HepG2 (cell line): ENCODE results near the gene TOM1L2. TPM values are rescaled to one million over a fixed set of nuclear protein-coding genes. Genes with fewer than 3 reads are reported as not detected.
A peak's percentile ranks its signal among the peaks of the same experiment; 100 is the strongest.

ENCODE experiments used
- ATAC-seq: fragments of 200-7000 bp; cut with Tn5 transposase; 3 replicates; pipeline ENCODE4 v1.9.1; 2020; ENCODE audit warnings: mild to moderate bottlenecking, moderate library complexity
- BruUV-seq: library from RNA; stranded (reverse); fragments of 400-500 nt; replicated peaks from 2 replicates; lab custom pipeline; 2021; lab: Mats Ljungman, UMichigan
- CTCF ChIA-PET: fragments of 300-600 bp; formaldehyde crosslinking; extraction: SDS; loops from one replicate; lab custom pipeline; 2021; ENCODE audit warnings: low total read pairs, inconsistent platforms, low intra/inter-chr PET ratio; lab: Yijun Ruan, JAX
- POLR2A ChIA-PET: fragments of 350-600 bp; sonication (Branson Sonifier 250); formaldehyde crosslinking; loops from one replicate; lab custom pipeline; 2020; ENCODE audit warnings: antibody characterized with exemption, inconsistent platforms; lab: Yijun Ruan, JAX
- DNase-seq: peaks from one replicate; pipeline ENCODE4 v3.0.0-alpha.2; 2015; ENCODE audit warnings: low spot score
- FAIRE-seq: peaks from 3 replicates; lab custom pipeline; 2011; peaks lifted over from hg19 to GRCh38; lab: Jason Lieb, UNC
- H2AFZ ChIP-seq: one replicate; pipeline ENCODE4 v1.6.1; 2011; ENCODE audit warnings: low read length, inconsistent platforms
- H3K27ac ChIP-seq: fragments of 300-600 bp; 3 replicates; pipeline ENCODE4 v1.8.0; 2011; ENCODE audit warnings: mixed run types, mild to moderate bottlenecking, mixed read lengths, low read length, inconsistent platforms; ENCODE audit not compliant: insufficient read depth; ENCODE audit errors: extremely low read length
- H3K27me3 ChIP-seq, 2 experiments: fragments of 200-600 bp in 1 of 2; 2 replicates in 1 of 2; 3 replicates in 1 of 2; pipeline versions ENCODE4 v1.6.0 to v1.8.0; 2011; ENCODE audit warnings: low read length in 2 of 2, mild to moderate bottlenecking in 2 of 2, moderate library complexity in 2 of 2, inconsistent platforms in 1 of 2; ENCODE audit not compliant: insufficient read depth in 2 of 2, control insufficient read depth in 1 of 2
- H3K36me3 ChIP-seq, 2 experiments: fragments of 200-600 bp in 1 of 2; replicated peaks in 1 of 2; 2 replicates in 1 of 2; 3 replicates in 1 of 2; pipeline versions ENCODE4 v1.5.1 to v1.8.0; 2011; ENCODE audit warnings: low read length in 2 of 2, inconsistent platforms in 1 of 2; ENCODE audit not compliant: insufficient read depth in 2 of 2, control insufficient read depth in 1 of 2
- H3K4me1 ChIP-seq: 2 replicates; pipeline ENCODE4 v1.5.1; 2012; ENCODE audit warnings: low read length, inconsistent platforms; ENCODE audit not compliant: insufficient read depth
- H3K4me2 ChIP-seq: 2 replicates; pipeline ENCODE4 v1.6.0; 2011; ENCODE audit warnings: low read depth, low read length, inconsistent platforms
- H3K4me3 ChIP-seq, 3 experiments: fragments of 200-600 bp in 1 of 3; sonication (generic), shearing (Covaris generic) in 1 of 3; replicated peaks in 1 of 3; 2 replicates each; pipeline ENCODE4 v1.5.1; 2011 to 2016; ENCODE audit warnings: low read length in 3 of 3, inconsistent platforms in 2 of 3, low read depth in 2 of 3, mild to moderate bottlenecking in 2 of 3, control low read depth in 1 of 3, mixed read lengths in 1 of 3; ENCODE audit not compliant: insufficient read depth in 1 of 3
- H3K79me2 ChIP-seq: one replicate; pipeline ENCODE4 v1.6.1; 2011; ENCODE audit warnings: low read length, inconsistent platforms; ENCODE audit not compliant: insufficient read depth
- H3K9ac ChIP-seq: 2 replicates; pipeline ENCODE4 v1.6.0; 2011; ENCODE audit warnings: mild to moderate bottlenecking, low read depth, low read length, inconsistent platforms; ENCODE audit not compliant: insufficient read depth
- H3K9me3 ChIP-seq: 2 replicates; pipeline ENCODE4 v1.5.1; 2012; ENCODE audit warnings: mild to moderate bottlenecking, low read length
- H4K20me1 ChIP-seq: 2 replicates; pipeline ENCODE4 v1.6.0; 2011; ENCODE audit warnings: inconsistent platforms, mild to moderate bottlenecking, low read length, moderate library complexity; ENCODE audit not compliant: insufficient read depth
- BORCS8-MEF2B ChIP-seq: sonication (generic); formaldehyde crosslinking; IDR thresholded peaks from 2 replicates; pipeline ENCODE4 v1.8.0; 2022; ENCODE audit warnings: mild to moderate bottlenecking, missing genetic modification reagents
- FOXP1 ChIP-seq, 2 experiments: fragments of 450-650 bp in 1 of 2; IDR thresholded peaks; 2 replicates each; pipeline ENCODE4 v1.6.1; 2017 to 2018; ENCODE audit warnings: antibody characterized with exemption in 1 of 2
- HNF1B ChIP-seq: sonication (generic); formaldehyde crosslinking; IDR thresholded peaks from 2 replicates; pipeline ENCODE4 v1.5.1; 2020; ENCODE audit warnings: mild to moderate bottlenecking, moderate library complexity, missing genetic modification reagents
- HNRNPK ChIP-seq: fragments of 200-400 bp; formaldehyde crosslinking; IDR thresholded peaks from 2 replicates; pipeline ENCODE4 v1.6.1; 2018; ENCODE audit warnings: low read length, low read depth, moderate library complexity, mild to moderate bottlenecking; ENCODE audit not compliant: poor library complexity, severe bottlenecking
- HNRNPL ChIP-seq: fragments of 200-400 bp; formaldehyde crosslinking; IDR thresholded peaks from 2 replicates; pipeline ENCODE4 v1.6.1; 2017; ENCODE audit warnings: mild to moderate bottlenecking, low read depth, low read length
- MTA1 ChIP-seq: sonication (generic); formaldehyde crosslinking; IDR thresholded peaks from 2 replicates; pipeline ENCODE4 v1.4.0; 2020; ENCODE audit warnings: missing genetic modification reagents, mild to moderate bottlenecking, borderline replicate concordance
- RXRA ChIP-seq: sonication (generic); formaldehyde crosslinking; IDR thresholded peaks from 2 replicates; pipeline ENCODE4 v1.5.1; 2020; ENCODE audit warnings: missing genetic modification reagents
- YEATS4 ChIP-seq: sonication (generic); formaldehyde crosslinking; IDR thresholded peaks from 2 replicates; pipeline ENCODE4 v1.4.0; 2020; ENCODE audit warnings: missing genetic modification reagents, borderline replicate concordance
- ZNF264 ChIP-seq: sonication (generic); formaldehyde crosslinking; IDR thresholded peaks from 2 replicates; pipeline ENCODE4 v1.4.0; 2020; ENCODE audit warnings: missing genetic modification reagents
- ZNF292 ChIP-seq: sonication (generic); formaldehyde crosslinking; IDR thresholded peaks from 2 replicates; pipeline ENCODE4 v1.8.1; 2022; ENCODE audit warnings: mild to moderate bottlenecking, low read depth, missing genetic modification reagents, borderline replicate concordance
- WGBS: methylation state at CpG from one replicate; pipeline ENCODE4 v1.1.6; 2017; ENCODE audit warnings: low lambda C conversion rate; 5-methylcytosine and 5-hydroxymethylcytosine counted together
- in situ Hi-C: cut with HindIII; loops from 2 replicates; pipeline ENCODE4 v1.10.0; 2017; ENCODE audit warnings: low pct_unique_long_range_greater_than_20kb; ENCODE audit not compliant: extremely low pct_ligation_motif_present
- intact Hi-C: fragments of 100-400 bp; cut with micrococcal nuclease; formaldehyde crosslinking; loops from one replicate; pipeline ENCODE4 v1.10.0; 2022; ENCODE audit not compliant: unreplicated experiment
- polyA plus RNA-seq, 8 experiments: library from polyadenylated mRNA; depleted of rRNA in 3 of 8; stranded (reverse) in 7 of 8; unstranded in 1 of 8; fragments of >200 nt; fragmentation: Illumina TruSeq in 4 of 8; extraction: Trizol in 4 of 8; gene quantifications; 2 replicates each; pipeline versions ENCODE4 v1.2.1 to v1.2.3, GENCODE V29; 2011 to 2016; ENCODE audit warnings: low read depth in 4 of 8, missing spikeins in 1 of 8, mixed read lengths in 1 of 8; ENCODE audit not compliant: insufficient read depth in 1 of 8
- total RNA-seq, 5 experiments: library from RNA; depleted of rRNA; stranded (reverse); fragments of >200 nt; fragmentation: Illumina TruSeq; extraction: Trizol; gene quantifications; 2 replicates each; pipeline ENCODE4 v1.2.3, GENCODE V29; 2016; ENCODE audit warnings: low read depth in 1 of 5
- TF ChIP-seq, protein P1 (sequence below): sonication (generic); formaldehyde crosslinking; IDR thresholded peaks from 2 replicates; pipeline ENCODE4 v1.5.0; 2020; ENCODE audit warnings: mild to moderate bottlenecking, missing genetic modification reagents
- TF ChIP-seq, protein P2 (sequence below): sonication (generic); formaldehyde crosslinking; IDR thresholded peaks from 2 replicates; pipeline ENCODE4 v1.5.0; 2020; ENCODE audit warnings: missing genetic modification reagents

Gene TOM1L2
- total and polyA plus RNA-seq, 2 of the 13 experiments (the other 11 are each of a cell fraction or from before 2014, with no cell fraction given), result 4.7 to 7.4 TPM

GRCh38 chr17:17807440-17807839, 164.8 kb downstream of the TOM1L2 start:
- Histone ChIP-seq H4K20me1 (0 out of 2 replicates have a peak, but pooled peaks cover 4% of the 10 kb centered on the region), H3K4me2 (no peak overlapping the region), H2AFZ (no peak overlapping the region), H3K27me3 (no peaks in the 10 kb centered on the region), H3K9me3 (no peaks in the 10 kb centered on the region), H3K4me1 (peaks cover 39% of the 10 kb centered on the region), H3K9ac (no peak overlapping the region), H3K4me3 (no peak overlapping the region), H3K79me2 (no peaks in the 10 kb centered on the region), H3K27ac (peak overlapping the region; percentile 26), H3K36me3 (peaks cover 7 to 11% of the 10 kb centered on the region in 2 experiments)
- ChIA-PET POLR2A (interaction anchor here (1.0 kb wide), 1 partner anchor 29 kb away, joined by 3 read pairs; no protein-coding TSS in a partner anchor), CTCF (no interaction called here)
- ATAC-seq (no peak), FAIRE-seq (no peak), DNase-seq (no peak)
- no CpG with 5 or more reads among the region's 5 CpGs for WGBS
- intact Hi-C loops, result no loop called here
- in situ Hi-C loops, result no loop called here
- BruUV-seq, result no TSS peak
- peak; percentile 81 for TF ChIP-seq HNRNPL
- no peak for TF ChIP-seq HNRNPK

- Histone ChIP-seq H3K4me2 (no peak overlapping the region; the same call in 1 of the 2 replicates), H3K9ac (no peak overlapping the region), H3K79me2 (no peaks in the 10 kb centered on the region), H3K4me1 (peaks cover 32% of the 10 kb centered on the region), H4K20me1 (no peaks in the 10 kb centered on the region), H3K27me3 (no peaks in the 10 kb centered on the region), H3K27ac (peak overlapping the region; percentile 47), H2AFZ (no peak overlapping the region), H3K4me3 (no peak overlapping the region), H3K9me3 (no peaks in the 10 kb centered on the region), H3K36me3 (peaks cover 11% of the 10 kb centered on the region in 2 experiments)
- WGBS, result 79% methylated on average over 14 of the region's 17 CpGs
- CTCF ChIA-PET, result no interaction called here
- in situ Hi-C loops, result no loop called here
- FAIRE-seq (peak; percentile 46), DNase-seq (no peak), ATAC-seq (peak; percentile 74)
- intact Hi-C loops, result no loop called here
- POLR2A ChIA-PET, result interaction anchor here (1.0 kb wide), 1 partner anchor 29 kb away, joined by 3 read pairs; no protein-coding TSS in a partner anchor
- TSS peak; percentile 26 for BruUV-seq
- TF ChIP-seq MTA1 (peak; percentile 71; the same call in 1 of the 2 replicates), RXRA (CRISPR knock-in tag) (peak; percentile 93), HNF1B (CRISPR knock-in tag) (peak; percentile 65; the same call in 1 of the 2 replicates), FOXP1 (IDR thresholded peaks at IDR 0.05) (no peak), FOXP1 (CRISPR knock-in tag; IDR thresholded peaks at IDR 0.05) (no peak), YEATS4 (CRISPR knock-in tag) (0 out of 2 replicates have a peak, but pooled peaks have one; percentile 49), ZNF292 (CRISPR knock-in tag) (peak; percentile 84; the same call in 1 of the 2 replicates), BORCS8-MEF2B (CRISPR knock-in tag) (0 out of 2 replicates have a peak, but pooled peaks have one; percentile 25), ZNF264 (CRISPR knock-in tag) (peak; percentile 45; the same call in 1 of the 2 replicates)
- TF ChIP-seq, protein P1, sequence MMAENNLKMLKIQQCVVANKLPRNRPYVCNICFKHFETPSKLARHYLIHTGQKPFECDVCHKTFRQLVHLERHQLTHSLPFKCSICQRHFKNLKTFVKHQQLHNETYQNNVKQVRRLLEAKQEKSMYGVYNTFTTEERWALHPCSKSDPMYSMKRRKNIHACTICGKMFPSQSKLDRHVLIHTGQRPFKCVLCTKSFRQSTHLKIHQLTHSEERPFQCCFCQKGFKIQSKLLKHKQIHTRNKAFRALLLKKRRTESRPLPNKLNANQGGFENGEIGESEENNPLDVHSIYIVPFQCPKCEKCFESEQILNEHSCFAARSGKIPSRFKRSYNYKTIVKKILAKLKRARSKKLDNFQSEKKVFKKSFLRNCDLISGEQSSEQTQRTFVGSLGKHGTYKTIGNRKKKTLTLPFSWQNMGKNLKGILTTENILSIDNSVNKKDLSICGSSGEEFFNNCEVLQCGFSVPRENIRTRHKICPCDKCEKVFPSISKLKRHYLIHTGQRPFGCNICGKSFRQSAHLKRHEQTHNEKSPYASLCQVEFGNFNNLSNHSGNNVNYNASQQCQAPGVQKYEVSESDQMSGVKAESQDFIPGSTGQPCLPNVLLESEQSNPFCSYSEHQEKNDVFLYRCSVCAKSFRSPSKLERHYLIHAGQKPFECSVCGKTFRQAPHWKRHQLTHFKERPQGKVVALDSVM (CRISPR knock-in tag), result no peak
- TF ChIP-seq, protein P2, sequence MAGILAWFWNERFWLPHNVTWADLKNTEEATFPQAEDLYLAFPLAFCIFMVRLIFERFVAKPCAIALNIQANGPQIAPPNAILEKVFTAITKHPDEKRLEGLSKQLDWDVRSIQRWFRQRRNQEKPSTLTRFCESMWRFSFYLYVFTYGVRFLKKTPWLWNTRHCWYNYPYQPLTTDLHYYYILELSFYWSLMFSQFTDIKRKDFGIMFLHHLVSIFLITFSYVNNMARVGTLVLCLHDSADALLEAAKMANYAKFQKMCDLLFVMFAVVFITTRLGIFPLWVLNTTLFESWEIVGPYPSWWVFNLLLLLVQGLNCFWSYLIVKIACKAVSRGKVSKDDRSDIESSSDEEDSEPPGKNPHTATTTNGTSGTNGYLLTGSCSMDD (CRISPR knock-in tag), result no peak
These were observed 165.5 kb downstream of the TOM1L2 start for GRCh38 chr17:17806611-17807274.
